Measurements from ENCODE around the gene KRTAP22-1.

KRTAP22-1 gene

DNA sequence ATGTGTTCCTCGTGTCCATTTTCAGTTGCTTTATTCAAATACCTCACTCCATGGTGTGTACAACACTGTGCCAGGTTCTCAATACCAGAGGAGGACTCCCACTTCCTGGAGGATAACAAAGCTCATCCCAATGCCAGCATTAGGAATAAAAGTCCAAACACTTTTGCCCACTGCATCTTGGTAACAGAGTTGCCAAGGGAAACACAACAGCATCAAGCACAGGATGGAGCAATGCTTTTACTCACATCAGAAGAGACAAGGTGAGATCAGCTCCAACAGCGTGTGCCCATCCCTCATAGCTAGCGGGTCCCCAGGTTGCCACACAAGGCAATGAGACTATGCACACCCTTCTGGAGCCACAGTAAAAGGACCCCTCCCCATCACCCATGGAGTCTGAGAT is 22.5 kb downstream of the KRTAP22-1 start:
- no peak overlapping the region for H3K27ac ChIP-seq

DNA sequence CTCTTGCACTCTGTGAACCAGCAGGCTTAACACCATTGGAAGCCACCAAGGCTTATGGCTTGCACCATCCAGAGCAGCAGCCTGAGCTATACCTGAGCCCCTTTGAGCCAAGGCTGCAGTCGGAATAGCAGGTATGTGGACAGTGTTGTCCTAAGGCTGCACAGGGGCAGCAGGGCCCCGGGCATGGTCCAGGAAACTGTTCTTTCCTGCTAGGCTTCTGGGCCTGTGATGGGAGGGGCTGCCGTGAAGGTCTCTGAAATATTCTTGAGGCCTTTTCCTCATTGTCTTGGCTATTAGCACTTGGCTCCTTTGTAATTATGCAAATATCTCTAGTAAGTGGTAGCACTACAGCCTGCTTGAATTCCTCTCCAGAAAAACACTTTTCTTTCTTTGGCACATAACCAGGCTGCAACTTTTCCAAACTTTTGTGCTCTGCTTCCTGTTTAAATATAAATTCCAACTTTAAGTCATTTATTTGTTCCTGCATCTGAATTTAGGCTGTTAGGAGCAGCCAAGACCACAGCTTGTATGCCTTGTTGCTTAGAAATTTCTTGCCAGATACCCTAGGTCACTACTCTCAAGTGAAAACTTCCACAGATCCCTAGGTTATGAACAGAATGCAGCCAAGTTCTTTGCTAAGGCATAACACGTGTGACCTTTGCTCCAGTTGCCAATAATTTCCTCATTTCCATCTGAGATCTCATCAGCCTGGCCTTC is 24.7 kb downstream of the KRTAP22-1 start:
- TF ChIP-seq, protein P1, sequence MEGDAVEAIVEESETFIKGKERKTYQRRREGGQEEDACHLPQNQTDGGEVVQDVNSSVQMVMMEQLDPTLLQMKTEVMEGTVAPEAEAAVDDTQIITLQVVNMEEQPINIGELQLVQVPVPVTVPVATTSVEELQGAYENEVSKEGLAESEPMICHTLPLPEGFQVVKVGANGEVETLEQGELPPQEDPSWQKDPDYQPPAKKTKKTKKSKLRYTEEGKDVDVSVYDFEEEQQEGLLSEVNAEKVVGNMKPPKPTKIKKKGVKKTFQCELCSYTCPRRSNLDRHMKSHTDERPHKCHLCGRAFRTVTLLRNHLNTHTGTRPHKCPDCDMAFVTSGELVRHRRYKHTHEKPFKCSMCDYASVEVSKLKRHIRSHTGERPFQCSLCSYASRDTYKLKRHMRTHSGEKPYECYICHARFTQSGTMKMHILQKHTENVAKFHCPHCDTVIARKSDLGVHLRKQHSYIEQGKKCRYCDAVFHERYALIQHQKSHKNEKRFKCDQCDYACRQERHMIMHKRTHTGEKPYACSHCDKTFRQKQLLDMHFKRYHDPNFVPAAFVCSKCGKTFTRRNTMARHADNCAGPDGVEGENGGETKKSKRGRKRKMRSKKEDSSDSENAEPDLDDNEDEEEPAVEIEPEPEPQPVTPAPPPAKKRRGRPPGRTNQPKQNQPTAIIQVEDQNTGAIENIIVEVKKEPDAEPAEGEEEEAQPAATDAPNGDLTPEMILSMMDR (conservative IDR thresholded peaks at IDR 0.05): no peak
- TF ChIP-seq ZFX (IDR thresholded peaks at IDR 0.05): no peak

More for the DNA sequence above, 22.5 kb downstream of the KRTAP22-1 start:
- TF ChIP-seq, protein P1 (conservative IDR thresholded peaks at IDR 0.05): no peak
- TF ChIP-seq ZFX (IDR thresholded peaks at IDR 0.05): no peak

DNA sequence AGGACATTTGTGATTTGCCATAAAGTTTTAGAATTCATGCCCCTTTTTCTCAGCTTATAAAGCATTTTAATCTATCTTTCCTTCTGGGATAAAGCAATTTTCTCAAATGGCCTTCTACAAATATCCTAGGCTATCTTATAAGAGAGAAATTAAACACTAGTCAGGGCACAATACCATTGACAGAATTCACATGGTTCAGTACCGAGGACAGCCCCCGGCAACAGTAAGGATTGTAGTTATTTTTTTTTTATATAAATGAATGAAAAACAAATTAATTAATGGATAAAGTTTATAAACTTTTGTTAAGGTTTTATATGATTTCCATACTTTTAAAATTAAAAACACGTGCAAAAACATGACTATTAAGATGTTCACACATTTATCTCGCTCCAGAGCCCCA is 27.2 kb downstream of the KRTAP22-1 start:
- TF ChIP-seq ZFX (IDR thresholded peaks at IDR 0.05): no peak
- TF ChIP-seq, protein P1 (conservative IDR thresholded peaks at IDR 0.05): no peak

More for the DNA sequence above, 24.7 kb downstream of the KRTAP22-1 start:
- H3K27ac ChIP-seq: no peak overlapping the region

DNA sequence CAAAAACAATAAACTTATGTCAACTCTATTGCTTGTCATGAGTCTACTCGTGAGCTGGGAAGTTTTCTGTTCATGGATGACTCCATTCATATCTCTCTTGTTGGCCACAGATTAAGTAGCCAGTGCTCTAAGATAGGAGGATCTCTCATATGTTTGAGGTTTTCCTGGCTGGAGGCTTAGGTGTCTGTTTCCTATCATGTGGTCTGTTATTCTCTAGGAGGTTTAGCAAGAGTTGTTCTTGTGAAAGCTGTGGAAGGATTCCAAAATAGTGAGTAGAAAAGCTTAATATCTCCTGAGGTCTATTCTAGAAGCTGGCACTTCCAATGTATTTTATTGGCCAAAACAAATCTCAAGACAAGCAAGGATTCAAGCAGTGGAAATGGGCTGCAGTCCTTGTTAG is 28.3 kb downstream of the KRTAP22-1 start:
- H3K27ac ChIP-seq: no peak overlapping the region
- no peak for TF ChIP-seq ZFX (IDR thresholded peaks at IDR 0.05)
- TF ChIP-seq, protein P1 (conservative IDR thresholded peaks at IDR 0.05): no peak

More for the DNA sequence above, 27.2 kb downstream of the KRTAP22-1 start:
- H3K27ac ChIP-seq: no peak overlapping the region

DNA sequence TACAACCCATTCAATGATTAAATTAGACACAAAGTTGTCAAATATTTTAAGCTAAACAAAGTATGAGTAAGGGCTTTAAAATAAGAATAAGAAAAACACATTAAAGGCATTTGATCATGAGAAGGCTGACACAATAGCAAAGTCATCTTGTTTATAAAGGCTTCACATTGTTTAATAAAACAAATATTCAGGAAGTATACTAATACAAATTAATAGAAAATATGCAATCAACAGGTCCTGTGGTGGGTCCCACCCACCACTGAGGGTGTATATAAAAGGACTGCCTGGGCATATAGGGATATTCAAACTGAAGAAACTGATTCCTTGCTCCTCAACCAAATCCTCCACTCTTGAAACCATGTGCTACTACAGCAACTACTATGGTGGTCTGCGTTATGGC is 34.0 kb downstream of the KRTAP22-1 start, which contains the start of gene KRTAP20-2:
TSS of gene KRTAP20-2 (plus strand) at position 301 of the 400 bp plus-strand sequence. CDS start at position 359, 58 bp downstream.
- TF ChIP-seq ZFX (IDR thresholded peaks at IDR 0.05): no peak
- TF ChIP-seq, protein P1 (conservative IDR thresholded peaks at IDR 0.05): no peak
- no peak within 1 kb of the TSS for H3K27ac ChIP-seq

DNA sequence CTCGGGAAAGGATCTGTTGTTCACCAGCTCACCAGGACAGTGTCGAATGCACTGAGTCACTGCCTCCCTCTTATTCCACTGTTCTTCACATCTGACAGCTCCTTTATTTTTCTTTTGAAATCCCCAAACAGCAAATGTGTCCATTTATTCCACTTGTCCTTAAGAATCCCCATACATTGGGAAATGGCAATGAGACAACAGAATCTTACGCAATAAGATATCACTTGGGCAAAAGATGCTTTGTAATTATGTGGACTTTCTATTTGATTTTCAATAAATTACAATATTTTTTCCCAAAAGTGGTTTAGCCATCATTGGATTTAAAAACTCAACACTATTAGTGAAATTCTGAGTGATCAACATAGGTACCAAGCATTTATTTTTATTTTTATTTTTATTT is 37.8 kb downstream of the KRTAP22-1 start:
- no peak overlapping the region for H3K27ac ChIP-seq
- TF ChIP-seq ZFX (IDR thresholded peaks at IDR 0.05): no peak

DNA sequence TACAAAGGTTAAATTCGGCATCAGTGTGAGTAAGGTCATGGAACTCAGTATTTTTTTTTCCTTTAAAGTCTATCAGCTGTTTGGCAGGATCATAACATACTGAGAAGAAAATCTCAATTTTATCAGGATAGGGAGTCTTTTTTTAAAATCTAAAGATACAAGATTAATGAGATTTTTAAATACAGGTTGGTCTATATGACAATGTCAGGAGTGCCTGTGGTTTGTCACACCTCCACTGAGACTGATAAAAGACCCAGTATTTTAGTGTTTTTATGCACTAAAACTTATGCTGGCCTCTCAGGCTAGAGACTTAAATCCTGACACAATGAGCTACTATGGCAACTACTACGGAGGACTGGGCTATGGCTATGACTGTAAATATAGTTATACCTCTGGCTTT is 41.7 kb downstream of the KRTAP22-1 start, which contains the start of gene KRTAP20-3:
TSS of gene KRTAP20-3 (plus strand) at position 301 of the 400 bp plus-strand sequence.
- no peak within 1 kb of the TSS for H3K27ac ChIP-seq
- no peak for TF ChIP-seq ZFX (IDR thresholded peaks at IDR 0.05)
- TF ChIP-seq, protein P1 (conservative IDR thresholded peaks at IDR 0.05): no peak
